GM18907 (cell line): ENCODE data around the gene CMTM5.
A peak's percentile ranks its signal among the peaks of the same experiment; 100 is the strongest.
"Not testable (repeated sequence)": the region's sequence is repeated elsewhere in the genome, so short reads cannot be mapped to it uniquely, and the experiment has no call there.

Experiments used
- ATAC-seq: cut with Tn5 transposase; IDR thresholded peaks from one replicate; pipeline ENCODE4 v1.9.1; 2021; ENCODE audit warnings: mild to moderate bottlenecking, moderate library complexity; ENCODE audit not compliant: unreplicated experiment

CMTM5 gene

GRCh38 chr14:23411563-23412525 is 35.0 kb downstream of the CMTM5 start:
- ATAC-seq, result no peak

- no peak for ATAC-seq
These were observed 36.8 kb downstream of the CMTM5 start for GRCh38 chr14:23413681-23414080.

GRCh38 chr14:23414254-23414653 is 37.4 kb downstream of the CMTM5 start:
- ATAC-seq, result no peak

- ATAC-seq, result no peak
These were observed 38.3 kb downstream of the CMTM5 start for GRCh38 chr14:23414906-23415820.

- ATAC-seq, result no peak
These were observed 39.3 kb downstream of the CMTM5 start for GRCh38 chr14:23415821-23416778.

GRCh38 chr14:23416801-23417200 is 40.0 kb downstream of the CMTM5 start:
- ATAC-seq, result no peak

GRCh38 chr14:23417269-23417668 is 40.4 kb downstream of the CMTM5 start:
- ATAC-seq, result not testable (repeated sequence)

- ATAC-seq, result no peak
These were observed 41.2 kb downstream of the CMTM5 start for GRCh38 chr14:23418021-23418420.

GRCh38 chr14:23419646-23420045 is 42.8 kb downstream of the CMTM5 start:
- not testable (repeated sequence) for ATAC-seq

GRCh38 chr14:23421594-23421993 is 44.7 kb downstream of the CMTM5 start:
- ATAC-seq, result peak; percentile 63

- no peak for ATAC-seq
These were observed 46.8 kb downstream of the CMTM5 start for GRCh38 chr14:23423657-23424056.

GRCh38 chr14:23425169-23425568 is 48.3 kb downstream of the CMTM5 start:
- no peak for ATAC-seq

GRCh38 chr14:23425798-23426197 is 49.0 kb downstream of the CMTM5 start:
- ATAC-seq, result not testable (repeated sequence)

GRCh38 chr14:23428686-23429495 is 52.0 kb downstream of the CMTM5 start:
- no peak for ATAC-seq
